ENCODE measurements around the gene PTPRT.

PTPRT gene

GRCh38 chr20:43092386-43093088, 97.2 kb downstream of the PTPRT start:
- Histone ChIP-seq H3K9me2 (replicated peaks; ENCODE audit: insufficient read depth, low read length) (no peaks in the 10 kb centered on the region), H3K4me1 (ENCODE audit: low read length) (no peaks in the 10 kb centered on the region), H3K9ac (ENCODE audit: low read length) (no peak overlapping the region), H3K9me3 (replicated peaks; ENCODE audit: insufficient read depth, low read length) (no peaks in the 10 kb centered on the region), H3K36me3 (replicated peaks; ENCODE audit: insufficient read depth, low read length) (no peaks in the 10 kb centered on the region), H3K27ac (ENCODE audit: low read length) (no peak overlapping the region), H3K27me3 (replicated peaks; ENCODE audit: insufficient read depth, low read length) (no peaks in the 10 kb centered on the region), H3K79me2 (ENCODE audit: low read length) (no peaks in the 10 kb centered on the region), H4K20me1 (ENCODE audit: insufficient read depth, low read length) (no peaks in the 10 kb centered on the region), H3K4me3 (ENCODE audit: low read length) (no peak overlapping the region), H3K4me2 (ENCODE audit: low read depth, low read length) (no peak overlapping the region), H3F3A (ENCODE audit: insufficient read depth, low read length) (no peaks in the 10 kb centered on the region), H2AFZ (ENCODE audit: low read length) (no peak overlapping the region)
- no peak for DNase-seq
- TF ChIP-seq, protein P1, sequence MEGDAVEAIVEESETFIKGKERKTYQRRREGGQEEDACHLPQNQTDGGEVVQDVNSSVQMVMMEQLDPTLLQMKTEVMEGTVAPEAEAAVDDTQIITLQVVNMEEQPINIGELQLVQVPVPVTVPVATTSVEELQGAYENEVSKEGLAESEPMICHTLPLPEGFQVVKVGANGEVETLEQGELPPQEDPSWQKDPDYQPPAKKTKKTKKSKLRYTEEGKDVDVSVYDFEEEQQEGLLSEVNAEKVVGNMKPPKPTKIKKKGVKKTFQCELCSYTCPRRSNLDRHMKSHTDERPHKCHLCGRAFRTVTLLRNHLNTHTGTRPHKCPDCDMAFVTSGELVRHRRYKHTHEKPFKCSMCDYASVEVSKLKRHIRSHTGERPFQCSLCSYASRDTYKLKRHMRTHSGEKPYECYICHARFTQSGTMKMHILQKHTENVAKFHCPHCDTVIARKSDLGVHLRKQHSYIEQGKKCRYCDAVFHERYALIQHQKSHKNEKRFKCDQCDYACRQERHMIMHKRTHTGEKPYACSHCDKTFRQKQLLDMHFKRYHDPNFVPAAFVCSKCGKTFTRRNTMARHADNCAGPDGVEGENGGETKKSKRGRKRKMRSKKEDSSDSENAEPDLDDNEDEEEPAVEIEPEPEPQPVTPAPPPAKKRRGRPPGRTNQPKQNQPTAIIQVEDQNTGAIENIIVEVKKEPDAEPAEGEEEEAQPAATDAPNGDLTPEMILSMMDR (IDR thresholded peaks at IDR 0.05; ENCODE audit: low read length): no peak
- TF ChIP-seq EZH2 (optimal IDR thresholded peaks at IDR 0.05; ENCODE audit: low read depth, low read length) (no peak), EZH2phosphoT487 (IDR thresholded peaks at IDR 0.05; ENCODE audit: low read length) (no peak)

- no peaks in the 10 kb centered on the region for H3K9me3 ChIP-seq (replicated peaks; ENCODE audit: insufficient read depth, low read length)
- no peak overlapping the region for H3K4me3 ChIP-seq (ENCODE audit: low read length)
- no peak for DNase-seq
- no peaks in the 10 kb centered on the region for H3K9me2 ChIP-seq (replicated peaks; ENCODE audit: insufficient read depth, low read length)
- H4K20me1 ChIP-seq (ENCODE audit: insufficient read depth, low read length): no peaks in the 10 kb centered on the region
- no peak overlapping the region for H3K9ac ChIP-seq (ENCODE audit: low read length)
- H3K79me2 ChIP-seq (ENCODE audit: low read length): no peaks in the 10 kb centered on the region
- H2AFZ ChIP-seq (ENCODE audit: low read length): no peak overlapping the region
- no peak overlapping the region for H3K4me2 ChIP-seq (ENCODE audit: low read depth, low read length)
- H3F3A ChIP-seq (ENCODE audit: insufficient read depth, low read length): no peaks in the 10 kb centered on the region
- no peaks in the 10 kb centered on the region for H3K4me1 ChIP-seq (ENCODE audit: low read length)
- no peaks in the 10 kb centered on the region for H3K36me3 ChIP-seq (replicated peaks; ENCODE audit: insufficient read depth, low read length)
- no peak overlapping the region for H3K27ac ChIP-seq (ENCODE audit: low read length)
- TF ChIP-seq, protein P1 (IDR thresholded peaks at IDR 0.05; ENCODE audit: low read length): no peak
- no peak for TF ChIP-seq EZH2phosphoT487 (IDR thresholded peaks at IDR 0.05; ENCODE audit: low read length)
- no peak for TF ChIP-seq EZH2 (optimal IDR thresholded peaks at IDR 0.05; ENCODE audit: low read depth, low read length)
- no peaks in the 10 kb centered on the region for H3K27me3 ChIP-seq (replicated peaks; ENCODE audit: insufficient read depth, low read length)
Measured at GRCh38 chr20:43068482-43068881, 121.2 kb downstream of the PTPRT start.

DNA sequence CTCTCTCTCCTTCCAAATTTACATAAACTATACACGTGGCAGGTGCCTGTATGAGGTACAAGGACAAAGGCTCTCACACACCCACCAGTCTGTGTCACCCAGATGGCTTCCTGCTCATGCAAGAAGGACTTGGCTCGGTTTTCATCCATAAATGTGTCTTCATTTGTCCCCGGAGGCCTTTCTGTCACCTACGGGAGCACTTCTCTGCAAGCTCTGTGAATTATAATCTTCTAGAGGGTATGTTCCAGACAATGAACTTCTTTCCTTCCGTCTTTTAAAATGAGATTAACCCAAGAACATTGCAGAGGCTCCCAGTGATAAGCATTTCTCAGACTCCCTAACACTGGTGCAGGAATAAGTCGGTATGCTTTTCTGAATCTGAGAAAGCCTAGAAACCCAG, 123.6 kb downstream of the PTPRT start:
- no peaks in the 10 kb centered on the region for H4K20me1 ChIP-seq (ENCODE audit: insufficient read depth, low read length)
- H3K9ac ChIP-seq (ENCODE audit: low read length): no peak overlapping the region
- no peaks in the 10 kb centered on the region for H3K9me3 ChIP-seq (replicated peaks; ENCODE audit: insufficient read depth, low read length)
- H3F3A ChIP-seq (ENCODE audit: insufficient read depth, low read length): no peaks in the 10 kb centered on the region
- no peak overlapping the region for H3K4me2 ChIP-seq (ENCODE audit: low read depth, low read length)
- no peaks in the 10 kb centered on the region for H3K4me1 ChIP-seq (ENCODE audit: low read length)
- H3K4me3 ChIP-seq (ENCODE audit: low read length): no peak overlapping the region
- no peak for DNase-seq
- no peak overlapping the region for H2AFZ ChIP-seq (ENCODE audit: low read length)
- H3K27ac ChIP-seq (ENCODE audit: low read length): no peak overlapping the region
- no peaks in the 10 kb centered on the region for H3K27me3 ChIP-seq (replicated peaks; ENCODE audit: insufficient read depth, low read length)
- H3K79me2 ChIP-seq (ENCODE audit: low read length): no peaks in the 10 kb centered on the region
- H3K9me2 ChIP-seq (replicated peaks; ENCODE audit: insufficient read depth, low read length): no peaks in the 10 kb centered on the region
- TF ChIP-seq, protein P1 (IDR thresholded peaks at IDR 0.05; ENCODE audit: low read length): no peak
- TF ChIP-seq EZH2phosphoT487 (IDR thresholded peaks at IDR 0.05; ENCODE audit: low read length) (no peak), EZH2 (optimal IDR thresholded peaks at IDR 0.05; ENCODE audit: low read depth, low read length) (no peak)
- H3K36me3 ChIP-seq (replicated peaks; ENCODE audit: insufficient read depth, low read length): no peaks in the 10 kb centered on the region

All from MM.1S (cell line).